NCI-H1092 treated with DMSO at 0.1 percent for 48 hours (cell line): Measurements from ENCODE around the gene SLC4A11.
"Not testable (repeated sequence)": the region's sequence is repeated elsewhere in the genome, so short reads cannot be mapped to it uniquely, and the experiment has no call there.

Experiments used
- DNase-seq: peaks from one replicate; lab custom pipeline; 2025; lab: John Stamatoyannopoulos, UW

SLC4A11 gene

GRCh38 chr20:3203315-3204123 is 35.5 kb downstream of the SLC4A11 start:
- peak; percentile 66 for DNase-seq

GRCh38 chr20:3202965-3203314 is 36.0 kb downstream of the SLC4A11 start:
- DNase-seq, result no peak

- DNase-seq, result no peak
Measured at GRCh38 chr20:3199976-3200755, 38.8 kb downstream of the SLC4A11 start.

- DNase-seq, result no peak
Measured at GRCh38 chr20:3199206-3199605, 39.8 kb downstream of the SLC4A11 start.

GRCh38 chr20:3195590-3196237 is 43.3 kb downstream of the SLC4A11 start:
- no peak for DNase-seq

GRCh38 chr20:3194617-3195280 is 44.2 kb downstream of the SLC4A11 start:
- DNase-seq, result peak; percentile 11

GRCh38 chr20:3193806-3194616 is 45.0 kb downstream of the SLC4A11 start:
- no peak for DNase-seq

- no peak for DNase-seq
Measured at GRCh38 chr20:3192226-3193015, 46.6 kb downstream of the SLC4A11 start.

GRCh38 chr20:3190681-3191111 is 48.3 kb downstream of the SLC4A11 start:
- no peak for DNase-seq

- DNase-seq, result no peak
Measured at GRCh38 chr20:3189561-3190131, 49.3 kb downstream of the SLC4A11 start.

- DNase-seq, result no peak
Measured at GRCh38 chr20:3188823-3189413, 50.1 kb downstream of the SLC4A11 start.

- DNase-seq, result not testable (repeated sequence)
Measured at GRCh38 chr20:3187861-3188260, 51.1 kb downstream of the SLC4A11 start.

- no peak for DNase-seq
Measured at GRCh38 chr20:3183896-3184612, 54.9 kb downstream of the SLC4A11 start.

GRCh38 chr20:3182429-3182828 is 56.6 kb downstream of the SLC4A11 start:
- not testable (repeated sequence) for DNase-seq

GRCh38 chr20:3181270-3181669 is 57.7 kb downstream of the SLC4A11 start:
- no peak for DNase-seq

- DNase-seq, result no peak
Measured at GRCh38 chr20:3180319-3180718, 58.7 kb downstream of the SLC4A11 start.

- DNase-seq, result no peak
Measured at GRCh38 chr20:3177746-3178485, 61.1 kb downstream of the SLC4A11 start.
